AG09309 (cell line): Measurements from ENCODE around the gene ZNF267.
"Not testable (repeated sequence)": the region's sequence is repeated elsewhere in the genome, so short reads cannot be mapped to it uniquely, and the experiment has no call there.

Source experiments
- DNase-seq: peaks from one replicate; pipeline ENCODE4 v3.0.0-alpha.2; 2010; ENCODE audit warnings: low read depth
- H3K4me3 ChIP-seq: 2 replicates; pipeline ENCODE4 v1.5.1; 2011; ENCODE audit warnings: mild to moderate bottlenecking, low read depth, low read length, moderate library complexity; ENCODE audit not compliant: control insufficient read depth
- CTCF ChIP-seq: IDR thresholded peaks from 2 replicates; pipeline ENCODE4 v1.5.1; 2011; ENCODE audit warnings: mild to moderate bottlenecking, low read depth, low read length, inconsistent platforms; ENCODE audit not compliant: insufficient read depth, control insufficient read depth; ENCODE audit errors: missing control alignments

The ZNF267 gene

GRCh38 chr16:31877876-31878642, 4.5 kb downstream of the ZNF267 start:
- DNase-seq: no peak
- no peak overlapping the region for H3K4me3 ChIP-seq
- no peak for TF ChIP-seq CTCF

GRCh38 chr16:31879937-31880321, 6.3 kb downstream of the ZNF267 start:
- TF ChIP-seq CTCF: no peak
- H3K4me3 ChIP-seq: no peak overlapping the region
- no peak for DNase-seq

GRCh38 chr16:31880322-31880979, 6.8 kb downstream of the ZNF267 start:
- no peak for DNase-seq
- no peak overlapping the region for H3K4me3 ChIP-seq
- no peak for TF ChIP-seq CTCF

GRCh38 chr16:31886227-31886626, 12.6 kb downstream of the ZNF267 start:
- TF ChIP-seq CTCF: no peak
- H3K4me3 ChIP-seq: no peak overlapping the region

GRCh38 chr16:31888735-31889134, 15.1 kb downstream of the ZNF267 start:
- DNase-seq: no peak
- no peak overlapping the region for H3K4me3 ChIP-seq

More at GRCh38 chr16:31886227-31886626, 12.6 kb downstream of the ZNF267 start:
- DNase-seq: no peak

GRCh38 chr16:31892111-31892510, 18.5 kb downstream of the ZNF267 start:
- H3K4me3 ChIP-seq, DNase-seq: not testable (repeated sequence)

More at GRCh38 chr16:31888735-31889134, 15.1 kb downstream of the ZNF267 start:
- no peak for TF ChIP-seq CTCF

GRCh38 chr16:31893824-31894223, 20.2 kb downstream of the ZNF267 start:
- H3K4me3 ChIP-seq: no peak overlapping the region
- DNase-seq: no peak
- TF ChIP-seq CTCF: no peak
